C4-2B (cell line): ENCODE measurements around the gene DUSP21.

ENCODE experiments used
- CTCF ChIP-seq: fragments of 450-650 bp; conservative IDR thresholded peaks from 2 replicates; pipeline ENCODE4 v1.5.1; 2017; ENCODE audit warnings: mild to moderate bottlenecking
- ZFX ChIP-seq: fragments of 450-650 bp; IDR thresholded peaks from 2 replicates; pipeline ENCODE4 v1.6.1; 2017

GRCh38 chrX:44891642-44892041 lies 47.8 kb downstream of the DUSP21 start:
- TF ChIP-seq CTCF (no peak), ZFX (no peak)
